Loucy (cell line): Measurements from ENCODE around the gene TMEM231.

Experiments
- H2AFZ ChIP-seq: fragments of 200-600 bp; sonication (generic); 2 replicates; pipeline ENCODE4 v1.6.0; 2016; ENCODE audit warnings: antibody characterized with exemption, mild to moderate bottlenecking, low read length, moderate library complexity
- H3F3A ChIP-seq: fragments of 200-600 bp; 2 replicates; pipeline ENCODE4 v1.6.0; 2016; ENCODE audit warnings: antibody characterized with exemption, low read depth, mild to moderate bottlenecking
- H3K27me3 ChIP-seq: fragments of 200-600 bp; sonication (generic); 2 replicates; pipeline ENCODE4 v1.6.1; 2014; ENCODE audit warnings: low read length, mild to moderate bottlenecking; ENCODE audit not compliant: insufficient read depth, poor library complexity, severe bottlenecking
- H3K36me3 ChIP-seq: fragments of 200-600 bp; sonication (generic); 2 replicates; pipeline ENCODE4 v1.6.1; 2016; ENCODE audit warnings: low read length; ENCODE audit not compliant: insufficient read depth
- H3K4me1 ChIP-seq: fragments of 200-600 bp; sonication (generic); 2 replicates; pipeline ENCODE4 v1.5.1; 2014; ENCODE audit warnings: low read length, mild to moderate bottlenecking; ENCODE audit not compliant: insufficient read depth, poor library complexity, severe bottlenecking
- H3K4me2 ChIP-seq: fragments of 200-600 bp; sonication (generic); 2 replicates; pipeline ENCODE4 v1.6.0; 2014; ENCODE audit warnings: antibody characterized with exemption, low read length, low read depth, mild to moderate bottlenecking; ENCODE audit not compliant: poor library complexity, severe bottlenecking
- H3K4me3 ChIP-seq: fragments of 200-600 bp; sonication (generic); 2 replicates; pipeline ENCODE4 v1.5.1; 2014; ENCODE audit warnings: low read length, mild to moderate bottlenecking, mixed read lengths; ENCODE audit not compliant: poor library complexity, severe bottlenecking
- H3K79me2 ChIP-seq: fragments of 200-600 bp; sonication (generic); 2 replicates; pipeline ENCODE4 v1.6.1; 2014; ENCODE audit warnings: low read length; ENCODE audit not compliant: insufficient read depth
- H3K9ac ChIP-seq: fragments of 200-600 bp; sonication (generic); 2 replicates; pipeline ENCODE4 v1.6.0; 2014; ENCODE audit warnings: mild to moderate bottlenecking, low read depth, low read length, moderate library complexity; ENCODE audit not compliant: poor library complexity, severe bottlenecking
- H3K9me2 ChIP-seq: fragments of 200-600 bp; sonication (generic); replicated peaks from 2 replicates; pipeline ENCODE4 v1.6.1; 2016; ENCODE audit warnings: low read depth, low read length, mixed read lengths
- H3K9me3 ChIP-seq: fragments of 200-600 bp; sonication (generic); 2 replicates; pipeline ENCODE4 v1.6.1; 2014; ENCODE audit warnings: mild to moderate bottlenecking, antibody characterized with exemption, low read length, low read depth; ENCODE audit not compliant: insufficient read depth
- H4K20me1 ChIP-seq: fragments of 200-600 bp; sonication (generic); 2 replicates; pipeline ENCODE4 v1.6.0; 2014; ENCODE audit warnings: antibody characterized with exemption, low read length, mild to moderate bottlenecking; ENCODE audit not compliant: insufficient read depth, poor library complexity, severe bottlenecking
- EZH2phosphoT487 ChIP-seq: fragments of 200-600 bp; IDR thresholded peaks from 2 replicates; pipeline ENCODE4 v1.6.1; 2018; ENCODE audit warnings: antibody characterized with exemption, mild to moderate bottlenecking, moderate library complexity, borderline replicate concordance
- TF ChIP-seq, protein P1 (sequence below): fragments of 200-600 bp; sonication (generic); conservative IDR thresholded peaks from 2 replicates; pipeline ENCODE4 v1.5.1; 2014; ENCODE audit warnings: mild to moderate bottlenecking, antibody characterized with exemption, low read length

TMEM231 gene

DNA sequence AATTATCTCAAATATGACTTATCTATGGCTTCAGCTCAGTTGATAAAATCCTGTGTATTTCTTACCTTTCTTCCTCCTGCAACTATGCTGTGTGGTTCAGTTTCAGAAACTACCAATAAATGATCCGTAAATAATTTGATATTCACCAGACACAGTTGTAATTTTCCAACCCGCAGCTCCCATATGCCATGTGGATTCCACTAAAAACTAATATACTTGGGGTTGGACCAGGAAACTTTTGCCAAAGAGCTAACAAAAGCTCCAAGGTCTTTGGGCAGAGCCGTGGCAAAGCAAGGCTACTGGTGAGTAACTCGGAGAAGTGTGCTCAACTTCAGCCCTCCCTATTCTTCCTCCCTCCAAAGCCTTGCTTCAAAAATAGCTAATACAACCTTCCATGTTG is 58.5 kb downstream of the TMEM231 start:
- no peaks in the 10 kb centered on the region for H3K27me3 ChIP-seq
- no peaks in the 10 kb centered on the region for H4K20me1 ChIP-seq
- no peaks in the 10 kb centered on the region for H3K9me3 ChIP-seq
- no peak for TF ChIP-seq EZH2phosphoT487
- TF ChIP-seq, protein P1, sequence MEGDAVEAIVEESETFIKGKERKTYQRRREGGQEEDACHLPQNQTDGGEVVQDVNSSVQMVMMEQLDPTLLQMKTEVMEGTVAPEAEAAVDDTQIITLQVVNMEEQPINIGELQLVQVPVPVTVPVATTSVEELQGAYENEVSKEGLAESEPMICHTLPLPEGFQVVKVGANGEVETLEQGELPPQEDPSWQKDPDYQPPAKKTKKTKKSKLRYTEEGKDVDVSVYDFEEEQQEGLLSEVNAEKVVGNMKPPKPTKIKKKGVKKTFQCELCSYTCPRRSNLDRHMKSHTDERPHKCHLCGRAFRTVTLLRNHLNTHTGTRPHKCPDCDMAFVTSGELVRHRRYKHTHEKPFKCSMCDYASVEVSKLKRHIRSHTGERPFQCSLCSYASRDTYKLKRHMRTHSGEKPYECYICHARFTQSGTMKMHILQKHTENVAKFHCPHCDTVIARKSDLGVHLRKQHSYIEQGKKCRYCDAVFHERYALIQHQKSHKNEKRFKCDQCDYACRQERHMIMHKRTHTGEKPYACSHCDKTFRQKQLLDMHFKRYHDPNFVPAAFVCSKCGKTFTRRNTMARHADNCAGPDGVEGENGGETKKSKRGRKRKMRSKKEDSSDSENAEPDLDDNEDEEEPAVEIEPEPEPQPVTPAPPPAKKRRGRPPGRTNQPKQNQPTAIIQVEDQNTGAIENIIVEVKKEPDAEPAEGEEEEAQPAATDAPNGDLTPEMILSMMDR: no peak
- H3K9ac ChIP-seq: no peak overlapping the region
- H3K4me1 ChIP-seq: no peaks in the 10 kb centered on the region
- H2AFZ ChIP-seq: no peak overlapping the region
- no peak overlapping the region for H3K4me2 ChIP-seq
- H3F3A ChIP-seq: no peaks in the 10 kb centered on the region
- no peaks in the 10 kb centered on the region for H3K79me2 ChIP-seq
- no peaks in the 10 kb centered on the region for H3K36me3 ChIP-seq
- H3K9me2 ChIP-seq: no peaks in the 10 kb centered on the region
- H3K4me3 ChIP-seq: no peak overlapping the region

DNA sequence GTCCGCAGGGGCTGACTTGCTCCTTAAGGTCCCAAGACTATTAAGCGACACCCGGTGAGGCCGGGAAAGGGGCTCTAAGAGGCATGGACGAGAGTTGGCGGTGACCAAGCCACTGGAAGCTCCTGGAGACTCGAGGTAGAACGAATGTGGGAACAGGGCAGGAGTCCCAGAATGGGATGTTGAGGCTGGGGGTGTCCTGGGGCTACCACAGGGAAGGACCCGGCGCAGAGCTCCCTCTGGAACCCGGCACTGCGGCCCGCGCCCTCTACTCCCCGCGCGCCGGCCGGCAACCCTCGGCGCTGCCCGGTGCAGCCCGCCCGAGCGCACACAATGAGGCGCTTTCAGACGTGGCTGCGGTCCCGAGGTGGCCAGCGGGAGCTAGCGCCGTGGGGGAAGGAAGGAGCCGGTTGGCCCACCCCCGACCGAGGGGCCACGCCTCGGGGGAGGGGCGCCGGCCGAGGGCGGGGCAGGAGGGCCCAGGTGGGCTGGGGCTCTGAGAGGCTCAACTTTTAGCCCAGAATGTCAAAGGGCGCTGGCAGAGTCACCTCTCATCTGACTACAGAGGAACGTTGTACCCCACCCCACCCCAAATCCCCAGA is 60.9 kb downstream of the TMEM231 start, which contains the start of gene CHST6:
TSS of gene CHST6 (minus strand) at position 366 of the 599 bp plus-strand sequence. CDS start 15,613 bp downstream, outside the sequence.
- H3K4me2 ChIP-seq: no peak within 1 kb of the TSS
- no peaks in the 10 kb centered on the region for H4K20me1 ChIP-seq
- no peaks in the 10 kb centered on the region for H3K36me3 ChIP-seq
- no peaks in the 10 kb centered on the region for H3K27me3 ChIP-seq
- no peak within 1 kb of the TSS for H2AFZ ChIP-seq
- no peaks in the 10 kb centered on the region for H3K9me3 ChIP-seq
- TF ChIP-seq EZH2phosphoT487: no peak
- TF ChIP-seq, protein P1: no peak
- no peaks in the 10 kb centered on the region for H3K9me2 ChIP-seq
- H3F3A ChIP-seq: no peaks in the 10 kb centered on the region
- H3K79me2 ChIP-seq: no peaks in the 10 kb centered on the region
- no peaks in the 10 kb centered on the region for H3K4me1 ChIP-seq
- H3K9ac ChIP-seq: no peak within 1 kb of the TSS
- no peak within 1 kb of the TSS for H3K4me3 ChIP-seq

DNA sequence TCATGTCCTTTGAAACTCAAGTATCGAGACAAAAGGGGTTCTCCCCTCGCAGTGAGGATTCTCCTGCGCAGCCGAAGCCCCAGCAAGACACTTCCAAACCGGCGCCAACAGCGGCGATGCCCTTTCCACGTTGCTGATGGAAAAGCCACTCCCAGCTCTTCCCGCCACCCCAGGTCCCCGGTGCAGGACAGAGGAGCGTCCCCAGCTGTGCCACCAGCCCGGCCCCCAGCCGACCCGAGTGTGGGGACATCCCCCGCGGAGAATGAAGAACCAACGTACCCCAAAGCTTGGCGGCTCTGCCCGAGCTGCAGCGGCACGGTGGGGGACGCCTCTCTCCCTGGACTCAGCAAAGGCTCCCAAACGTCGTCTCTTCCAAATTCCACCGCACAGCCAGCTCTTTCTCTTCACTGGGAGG is 61.4 kb downstream of the TMEM231 start:
- H3K4me2 ChIP-seq: no peak overlapping the region
- no peak for TF ChIP-seq EZH2phosphoT487
- TF ChIP-seq, protein P1: no peak

More for the DNA sequence above, 61.4 kb downstream of the TMEM231 start:
- Histone ChIP-seq H3K27me3 (no peaks in the 10 kb centered on the region), H2AFZ (no peak overlapping the region), H3K9ac (no peak overlapping the region), H3K9me2 (no peaks in the 10 kb centered on the region), H3K9me3 (no peaks in the 10 kb centered on the region), H3K4me1 (no peaks in the 10 kb centered on the region), H3K4me3 (no peak overlapping the region), H3F3A (no peaks in the 10 kb centered on the region), H4K20me1 (no peaks in the 10 kb centered on the region), H3K79me2 (no peaks in the 10 kb centered on the region), H3K36me3 (no peaks in the 10 kb centered on the region)
